ENCODE measurements around the gene TBC1D9. TPM values are rescaled to one million over a fixed set of nuclear protein-coding genes. Genes with fewer than 3 reads are reported as not detected.

Gene TBC1D9
- total RNA-seq, 1 experiment from 2014 or later = not detected

DNA sequence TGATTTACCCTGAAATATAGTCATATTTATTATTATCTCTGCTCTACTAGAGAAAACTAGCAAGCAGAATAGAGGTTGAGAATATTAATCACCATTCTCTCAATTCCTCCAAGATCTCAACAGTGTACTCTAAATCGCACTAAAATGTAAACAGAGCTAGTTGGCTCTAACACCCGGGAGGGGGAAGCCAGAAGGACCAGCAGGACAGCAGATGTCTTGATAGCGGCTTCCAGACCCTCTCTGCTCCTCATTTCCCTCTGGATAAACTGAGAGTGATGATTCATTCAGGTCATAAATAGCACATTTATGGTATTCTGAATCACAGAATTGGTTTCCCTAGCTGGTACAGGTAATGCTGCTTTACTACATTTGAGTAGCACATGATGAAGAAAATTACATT is 82.5 kb downstream of the TBC1D9 start:
- no peaks in the 10 kb centered on the region for H4K20me1 ChIP-seq (ENCODE audit: insufficient read depth, low read depth, low read length)
- H3K27me3 ChIP-seq (ENCODE audit: low read length) = no peaks in the 10 kb centered on the region
- no peak overlapping the region for H2AFZ ChIP-seq (ENCODE audit: low read length)
- no peaks in the 10 kb centered on the region for H3K4me1 ChIP-seq (ENCODE audit: low read length)
- H3K9me3 ChIP-seq (ENCODE audit: low read length) = no peaks in the 10 kb centered on the region
- H3K36me3 ChIP-seq (ENCODE audit: insufficient read depth, low read length) = no peaks in the 10 kb centered on the region
- H3K9ac ChIP-seq (ENCODE audit: low read length) = no peak overlapping the region
- no peak overlapping the region for H3K27ac ChIP-seq (ENCODE audit: low read length)
- H3K4me2 ChIP-seq (ENCODE audit: low read depth, low read length, poor library complexity, severe bottlenecking) = no peak overlapping the region
- H3K79me2 ChIP-seq (ENCODE audit: low read length) = no peaks in the 10 kb centered on the region
- no peak for DNase-seq
- no peaks in the 10 kb centered on the region for H3K9me2 ChIP-seq (replicated peaks; ENCODE audit: insufficient read depth, low read length)
- H3K4me3 ChIP-seq (ENCODE audit: low read length) = no peak overlapping the region

DNA sequence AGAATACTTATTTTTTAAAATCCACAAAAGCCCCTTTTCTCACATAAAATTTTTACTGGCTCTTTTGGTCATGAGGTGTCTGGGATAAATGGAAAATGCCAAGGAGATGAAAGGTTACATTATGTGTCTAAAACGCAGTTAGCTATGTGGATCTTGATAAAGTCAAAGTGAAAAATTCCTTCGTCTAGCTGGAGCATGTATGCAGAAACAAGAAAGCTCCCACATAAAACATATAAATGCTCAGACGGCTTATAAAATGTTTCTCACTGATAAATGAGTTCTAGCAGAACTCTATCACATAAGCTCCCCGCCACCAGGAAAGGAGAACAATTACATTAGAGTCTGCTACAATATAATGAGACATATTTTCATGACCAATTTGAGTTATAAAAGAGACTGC is 83.8 kb downstream of the TBC1D9 start:
- Histone ChIP-seq H3K79me2 (ENCODE audit: low read length) (no peaks in the 10 kb centered on the region), H3K4me2 (ENCODE audit: low read depth, low read length, poor library complexity, severe bottlenecking) (no peak overlapping the region), H3K27me3 (ENCODE audit: low read length) (no peaks in the 10 kb centered on the region), H3K36me3 (ENCODE audit: insufficient read depth, low read length) (no peaks in the 10 kb centered on the region), H2AFZ (ENCODE audit: low read length) (no peak overlapping the region), H3K9ac (ENCODE audit: low read length) (no peak overlapping the region), H4K20me1 (ENCODE audit: insufficient read depth, low read depth, low read length) (no peaks in the 10 kb centered on the region), H3K27ac (ENCODE audit: low read length) (no peak overlapping the region), H3K9me2 (replicated peaks; ENCODE audit: insufficient read depth, low read length) (no peaks in the 10 kb centered on the region), H3K4me1 (ENCODE audit: low read length) (no peaks in the 10 kb centered on the region), H3K4me3 (ENCODE audit: low read length) (no peak overlapping the region), H3K9me3 (ENCODE audit: low read length) (no peaks in the 10 kb centered on the region)
- DNase-seq = no peak

DNA sequence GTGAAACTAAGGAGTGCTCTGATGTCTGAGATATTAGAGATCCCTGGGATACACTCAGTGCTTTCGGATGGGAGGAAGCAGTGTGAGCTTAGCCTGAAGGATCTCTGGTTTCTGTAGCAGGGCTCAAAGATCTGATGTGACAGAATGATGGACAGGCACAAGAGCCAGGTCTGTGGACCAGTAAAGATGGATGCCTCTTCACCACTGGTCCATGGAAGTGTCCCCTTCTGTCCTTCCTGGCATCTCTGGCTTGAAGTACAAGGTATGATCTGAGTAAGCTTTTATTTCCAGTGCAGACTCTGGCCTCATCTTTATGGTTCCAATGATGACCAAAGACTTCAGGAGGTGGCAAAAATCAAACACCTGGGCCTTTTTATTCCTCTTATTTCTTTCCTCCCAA is 88.1 kb downstream of the TBC1D9 start:
- Histone ChIP-seq H4K20me1 (ENCODE audit: insufficient read depth, low read depth, low read length) (no peaks in the 10 kb centered on the region), H3K4me2 (ENCODE audit: low read depth, low read length, poor library complexity, severe bottlenecking) (no peak overlapping the region), H3K36me3 (ENCODE audit: insufficient read depth, low read length) (no peaks in the 10 kb centered on the region)

DNA sequence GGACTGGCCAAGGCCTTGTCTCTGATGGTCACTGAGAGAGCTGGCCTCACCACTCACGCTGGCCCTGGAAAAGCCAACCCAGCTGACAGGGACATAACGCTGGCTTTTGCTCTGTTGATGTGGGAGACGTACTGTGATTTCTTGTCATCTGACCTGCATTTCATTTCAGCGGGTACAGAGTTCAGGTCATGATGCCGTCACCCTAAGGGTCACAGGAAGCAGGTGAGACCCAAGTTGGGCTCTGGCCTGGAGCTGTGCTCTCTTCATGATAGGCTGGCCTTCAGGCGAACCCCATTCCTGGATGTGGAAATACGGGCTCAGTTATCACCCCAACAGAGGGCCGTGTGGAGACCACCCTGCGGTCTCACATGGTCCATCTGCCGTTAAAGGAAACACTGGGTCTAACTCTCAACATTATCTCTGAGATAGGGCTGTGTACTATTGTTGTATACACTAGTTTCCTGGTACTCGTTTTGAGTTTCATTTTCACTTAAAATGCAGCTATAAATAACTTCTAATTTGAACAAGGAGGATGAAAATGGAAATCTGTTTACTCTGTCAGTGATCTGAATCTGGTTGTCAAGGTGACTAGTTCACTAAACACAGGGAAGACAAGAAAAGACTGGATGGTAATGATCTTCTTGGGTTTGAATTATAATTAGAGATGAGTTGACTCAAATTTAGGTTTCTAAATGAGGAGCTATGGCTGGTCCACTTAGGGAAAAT is 89.1 kb downstream of the TBC1D9 start:
- Histone ChIP-seq H4K20me1 (ENCODE audit: insufficient read depth, low read depth, low read length) (no peaks in the 10 kb centered on the region), H2AFZ (ENCODE audit: low read length) (no peak overlapping the region), H3K79me2 (ENCODE audit: low read length) (no peaks in the 10 kb centered on the region), H3K9ac (ENCODE audit: low read length) (no peak overlapping the region), H3K9me3 (ENCODE audit: low read length) (no peaks in the 10 kb centered on the region), H3K4me2 (ENCODE audit: low read depth, low read length, poor library complexity, severe bottlenecking) (no peak overlapping the region), H3K4me3 (ENCODE audit: low read length) (no peak overlapping the region), H3K27me3 (ENCODE audit: low read length) (no peaks in the 10 kb centered on the region), H3K9me2 (replicated peaks; ENCODE audit: insufficient read depth, low read length) (no peaks in the 10 kb centered on the region), H3K4me1 (ENCODE audit: low read length) (no peaks in the 10 kb centered on the region), H3K36me3 (ENCODE audit: insufficient read depth, low read length) (no peaks in the 10 kb centered on the region), H3K27ac (ENCODE audit: low read length) (no peak overlapping the region)
- no peak for DNase-seq

More for the DNA sequence above, 88.1 kb downstream of the TBC1D9 start:
- Histone ChIP-seq H3K9ac (ENCODE audit: low read length) (no peak overlapping the region), H3K27ac (ENCODE audit: low read length) (no peak overlapping the region), H3K27me3 (ENCODE audit: low read length) (no peaks in the 10 kb centered on the region), H2AFZ (ENCODE audit: low read length) (no peak overlapping the region), H3K79me2 (ENCODE audit: low read length) (no peaks in the 10 kb centered on the region), H3K9me2 (replicated peaks; ENCODE audit: insufficient read depth, low read length) (no peaks in the 10 kb centered on the region), H3K4me3 (ENCODE audit: low read length) (no peak overlapping the region), H3K9me3 (ENCODE audit: low read length) (no peaks in the 10 kb centered on the region), H3K4me1 (ENCODE audit: low read length) (no peaks in the 10 kb centered on the region)
- no peak for DNase-seq

DNA sequence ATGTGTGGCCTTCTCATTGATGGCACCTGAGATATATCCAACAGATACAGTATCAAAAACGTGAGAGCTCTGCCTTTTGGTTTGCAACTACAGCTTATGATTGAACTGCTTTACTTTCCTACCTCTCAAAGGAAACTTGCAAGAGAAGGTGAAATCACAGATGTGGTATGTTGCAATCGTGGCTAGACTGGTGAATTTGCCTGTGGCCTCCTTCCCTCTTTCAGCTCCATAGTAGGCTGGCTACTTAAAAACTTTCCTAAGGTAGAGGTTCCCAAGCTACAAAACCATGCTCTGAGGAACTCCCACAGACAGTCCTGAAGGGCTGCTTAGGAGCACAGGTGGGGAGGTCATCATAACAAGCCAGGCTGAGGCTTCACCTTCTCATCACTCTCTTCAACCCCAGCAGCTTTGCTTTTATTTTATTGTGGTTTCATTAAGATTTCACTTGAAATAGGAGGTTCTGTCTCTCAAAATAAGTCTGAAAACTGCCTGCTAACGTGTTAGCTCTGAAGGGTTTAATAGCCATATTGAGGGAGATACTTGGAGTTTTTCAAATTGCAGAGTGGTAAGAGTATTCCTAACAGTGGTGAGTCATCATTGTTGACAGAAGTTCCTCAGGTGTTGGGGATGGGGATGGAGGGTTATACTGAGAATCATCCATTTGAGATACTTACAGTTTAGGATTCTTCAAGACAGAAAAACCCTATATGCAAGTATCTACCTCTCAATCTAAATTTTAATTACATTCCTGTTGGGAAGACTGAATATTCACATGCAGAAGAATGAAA is 93.9 kb downstream of the TBC1D9 start:
- H4K20me1 ChIP-seq (ENCODE audit: insufficient read depth, low read depth, low read length) = no peaks in the 10 kb centered on the region
- no peak overlapping the region for H3K4me3 ChIP-seq (ENCODE audit: low read length)
- DNase-seq = no peak
- H3K36me3 ChIP-seq (ENCODE audit: insufficient read depth, low read length) = no peaks in the 10 kb centered on the region
- H3K9me2 ChIP-seq (replicated peaks; ENCODE audit: insufficient read depth, low read length) = no peaks in the 10 kb centered on the region
- H3K27ac ChIP-seq (ENCODE audit: low read length) = no peak overlapping the region
- H3K4me1 ChIP-seq (ENCODE audit: low read length) = no peaks in the 10 kb centered on the region
- H3K9me3 ChIP-seq (ENCODE audit: low read length) = no peaks in the 10 kb centered on the region
- H2AFZ ChIP-seq (ENCODE audit: low read length) = no peak overlapping the region
- no peaks in the 10 kb centered on the region for H3K79me2 ChIP-seq (ENCODE audit: low read length)
- no peaks in the 10 kb centered on the region for H3K27me3 ChIP-seq (ENCODE audit: low read length)
- no peak overlapping the region for H3K4me2 ChIP-seq (ENCODE audit: low read depth, low read length, poor library complexity, severe bottlenecking)
- no peak overlapping the region for H3K9ac ChIP-seq (ENCODE audit: low read length)

DNA sequence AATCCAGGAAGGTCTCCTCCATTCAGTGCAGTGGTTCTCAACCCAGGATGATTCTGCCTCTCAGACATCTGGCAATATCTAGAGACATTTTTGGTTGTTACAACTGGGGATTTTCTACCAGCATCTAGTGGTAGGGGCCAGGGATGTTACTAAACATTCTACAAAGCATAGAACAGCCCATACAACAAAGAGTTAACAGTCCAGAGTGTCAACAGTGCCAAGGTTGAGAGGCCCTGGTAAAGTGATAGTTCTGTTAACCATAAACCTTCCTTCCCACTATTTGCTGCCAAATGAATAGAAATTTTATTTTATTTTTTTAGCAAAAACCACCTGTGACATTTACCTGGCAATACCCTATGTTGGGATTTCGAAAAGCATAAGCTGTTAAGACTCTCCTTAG is 94.6 kb downstream of the TBC1D9 start:
- H2AFZ ChIP-seq (ENCODE audit: low read length) = no peak overlapping the region
- H3K36me3 ChIP-seq (ENCODE audit: insufficient read depth, low read length) = no peaks in the 10 kb centered on the region
- no peak overlapping the region for H3K4me2 ChIP-seq (ENCODE audit: low read depth, low read length, poor library complexity, severe bottlenecking)
- DNase-seq = no peak
- no peaks in the 10 kb centered on the region for H3K9me3 ChIP-seq (ENCODE audit: low read length)
- H3K79me2 ChIP-seq (ENCODE audit: low read length) = no peaks in the 10 kb centered on the region
- H4K20me1 ChIP-seq (ENCODE audit: insufficient read depth, low read depth, low read length) = no peaks in the 10 kb centered on the region
- no peak overlapping the region for H3K9ac ChIP-seq (ENCODE audit: low read length)
- H3K4me1 ChIP-seq (ENCODE audit: low read length) = no peaks in the 10 kb centered on the region
- no peak overlapping the region for H3K4me3 ChIP-seq (ENCODE audit: low read length)
- H3K9me2 ChIP-seq (replicated peaks; ENCODE audit: insufficient read depth, low read length) = no peaks in the 10 kb centered on the region
- H3K27me3 ChIP-seq (ENCODE audit: low read length) = no peaks in the 10 kb centered on the region
- H3K27ac ChIP-seq (ENCODE audit: low read length) = no peak overlapping the region

DNA sequence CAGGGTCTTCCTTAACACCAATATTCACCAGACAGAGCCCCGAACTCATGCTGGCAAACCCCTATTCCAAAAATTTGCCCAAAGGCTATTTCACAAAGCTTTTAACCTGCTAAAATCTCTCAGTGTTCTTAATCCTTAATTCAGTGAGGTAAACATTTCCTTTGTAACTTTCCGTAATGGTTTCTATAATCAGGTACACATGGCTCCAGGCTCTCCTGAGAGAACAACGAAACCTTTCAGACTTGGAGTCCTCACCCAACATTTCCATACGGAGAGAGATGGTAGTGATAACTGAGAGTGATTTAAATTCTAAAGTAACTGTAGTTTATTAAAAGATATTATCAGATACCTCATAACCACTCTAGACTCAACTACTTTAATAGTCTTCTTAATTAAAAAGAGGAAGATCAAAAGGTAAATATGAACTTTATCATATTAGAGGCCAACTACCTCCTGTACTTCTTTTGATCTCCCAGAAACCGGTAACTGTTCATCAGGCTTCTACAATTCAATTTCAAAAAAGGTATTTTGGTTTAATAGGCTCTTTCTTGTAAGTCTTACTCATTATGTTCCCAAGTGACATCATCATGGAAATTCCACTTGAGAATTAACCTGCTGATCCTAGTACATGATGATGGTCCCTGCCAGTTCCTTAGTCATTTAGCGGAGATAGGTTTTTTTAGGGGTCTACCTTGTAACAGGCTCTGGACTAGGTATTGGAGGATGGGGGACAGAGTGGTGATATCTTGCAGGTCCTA is 96.1 kb downstream of the TBC1D9 start:
- no peak for DNase-seq
- Histone ChIP-seq H3K79me2 (ENCODE audit: low read length) (no peaks in the 10 kb centered on the region), H3K4me1 (ENCODE audit: low read length) (no peaks in the 10 kb centered on the region), H3K9me2 (replicated peaks; ENCODE audit: insufficient read depth, low read length) (no peaks in the 10 kb centered on the region), H3K9me3 (ENCODE audit: low read length) (no peaks in the 10 kb centered on the region), H3K27ac (ENCODE audit: low read length) (no peak overlapping the region), H3K4me3 (ENCODE audit: low read length) (no peak overlapping the region), H3K9ac (ENCODE audit: low read length) (no peak overlapping the region), H4K20me1 (ENCODE audit: insufficient read depth, low read depth, low read length) (no peaks in the 10 kb centered on the region), H3K27me3 (ENCODE audit: low read length) (no peaks in the 10 kb centered on the region), H3K4me2 (ENCODE audit: low read depth, low read length, poor library complexity, severe bottlenecking) (no peak overlapping the region), H3K36me3 (ENCODE audit: insufficient read depth, low read length) (no peaks in the 10 kb centered on the region), H2AFZ (ENCODE audit: low read length) (no peak overlapping the region)

DNA sequence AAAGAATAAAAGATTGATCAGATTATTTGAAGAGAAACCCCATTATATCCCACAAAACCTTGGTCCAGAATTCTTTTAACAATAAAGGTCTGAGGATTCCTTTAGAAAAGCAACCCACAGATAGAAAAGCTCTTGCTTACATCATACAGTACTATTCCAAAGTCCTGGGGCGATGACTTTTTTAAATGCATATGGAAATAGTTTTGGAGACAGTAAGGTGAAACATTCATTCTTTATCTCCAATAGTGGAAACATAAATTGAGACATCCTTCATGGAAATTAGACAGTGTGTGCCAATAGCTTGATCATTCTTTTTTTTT is 101.7 kb downstream of the TBC1D9 start:
- no peaks in the 10 kb centered on the region for H4K20me1 ChIP-seq (ENCODE audit: insufficient read depth, low read depth, low read length)
- no peak overlapping the region for H3K4me2 ChIP-seq (ENCODE audit: low read depth, low read length, poor library complexity, severe bottlenecking)
- H3K9ac ChIP-seq (ENCODE audit: low read length) = no peak overlapping the region
- no peaks in the 10 kb centered on the region for H3K36me3 ChIP-seq (ENCODE audit: insufficient read depth, low read length)
- H3K9me2 ChIP-seq (replicated peaks; ENCODE audit: insufficient read depth, low read length) = no peaks in the 10 kb centered on the region
- no peaks in the 10 kb centered on the region for H3K9me3 ChIP-seq (ENCODE audit: low read length)
- no peaks in the 10 kb centered on the region for H3K79me2 ChIP-seq (ENCODE audit: low read length)
- no peaks in the 10 kb centered on the region for H3K4me1 ChIP-seq (ENCODE audit: low read length)
- H2AFZ ChIP-seq (ENCODE audit: low read length) = no peak overlapping the region
- no peak overlapping the region for H3K4me3 ChIP-seq (ENCODE audit: low read length)
- H3K27ac ChIP-seq (ENCODE audit: low read length) = no peak overlapping the region
- DNase-seq = no peak
- H3K27me3 ChIP-seq (ENCODE audit: low read length) = no peaks in the 10 kb centered on the region
